DND-41 (cell line): ENCODE data around the gene SCML2.

Source experiments
- CTCF ChIP-seq: IDR thresholded peaks from 2 replicates; pipeline ENCODE4 v1.5.1; 2012; ENCODE audit warnings: borderline replicate concordance, low read length, moderate library complexity, mild to moderate bottlenecking; ENCODE audit not compliant: poor library complexity, severe bottlenecking; ENCODE audit errors: extremely low read depth
- EZH2 ChIP-seq: IDR thresholded peaks from 3 replicates; pipeline ENCODE4 v1.6.1; 2012; ENCODE audit warnings: borderline replicate concordance, low read depth, mild to moderate bottlenecking, moderate library complexity, low read length, inconsistent platforms; ENCODE audit not compliant: severe bottlenecking

DNA sequence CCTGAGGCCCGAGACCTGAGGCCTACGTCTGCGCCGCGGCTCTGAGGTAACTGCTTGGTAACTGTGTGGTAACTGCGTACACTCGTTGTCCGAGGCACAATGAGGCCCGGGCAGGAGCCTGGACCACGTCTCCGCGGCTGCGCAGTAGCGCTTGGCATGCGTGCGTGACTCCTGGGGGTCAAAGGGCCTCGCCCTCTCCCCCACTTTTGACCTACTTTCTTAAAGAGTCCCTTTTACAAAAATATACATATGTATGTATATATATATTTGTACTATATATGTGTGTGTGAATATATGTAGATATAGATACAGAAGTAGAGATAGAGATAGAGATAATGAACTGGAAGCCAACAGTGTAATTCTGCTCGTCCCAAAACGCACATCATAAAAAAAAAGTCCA, 133.7 kb downstream of the SCML2 start, which contains the start of gene BEND2:
- TF ChIP-seq CTCF (no peak), EZH2 (no peak)
